ENCODE data around the gene CFAP74.
"Not testable (repeated sequence)": the region's sequence is repeated elsewhere in the genome, so short reads cannot be mapped to it uniquely, and the experiment has no call there.

CFAP74 gene

GRCh38 chr1:1946540-1946939 lies 57.0 kb downstream of the CFAP74 start:
- DNase-seq: no peak

- DNase-seq: no peak
Observed at GRCh38 chr1:1945782-1946393, 57.7 kb downstream of the CFAP74 start.

DNA sequence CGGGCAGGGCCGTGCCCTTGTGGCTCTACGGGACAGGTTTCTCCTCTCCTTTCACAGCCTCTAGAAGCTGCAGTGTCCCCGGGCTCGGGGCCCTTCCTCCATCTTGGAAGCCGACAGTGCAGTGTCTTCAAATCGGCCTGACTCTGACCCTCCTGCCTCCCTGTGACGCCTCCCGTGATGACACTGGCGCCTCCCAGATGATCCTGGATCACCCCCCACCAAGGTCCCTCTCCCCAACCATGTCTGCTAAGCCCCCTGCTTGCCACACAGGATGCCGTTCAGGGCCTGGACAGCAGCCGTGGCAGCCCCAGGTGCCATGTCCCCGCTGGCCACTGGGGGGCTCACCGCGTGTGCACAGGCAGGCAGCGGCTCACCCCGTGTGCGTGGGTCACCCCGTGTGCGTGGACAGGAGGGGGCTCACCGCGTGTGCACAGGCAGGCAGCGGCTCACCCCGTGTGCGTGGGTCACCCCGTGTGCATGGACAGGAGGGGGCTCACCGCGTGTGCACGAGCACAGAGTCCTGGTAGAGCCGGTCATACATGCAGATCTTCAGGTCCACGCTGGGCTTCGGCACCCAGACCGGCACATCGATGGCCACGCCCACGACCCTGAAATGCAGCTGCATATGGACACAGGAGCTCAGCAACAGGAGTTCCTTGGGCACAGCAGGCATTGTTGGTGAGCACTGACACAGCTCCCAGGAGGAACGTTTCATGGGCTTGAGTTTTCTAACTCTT lies 59.6 kb downstream of the CFAP74 start:
- DNase-seq: peak; percentile 71 to 74

- DNase-seq: no peak
Observed at GRCh38 chr1:1942753-1943656, 60.6 kb downstream of the CFAP74 start.

- DNase-seq: no peak
Observed at GRCh38 chr1:1941868-1942752, 61.5 kb downstream of the CFAP74 start.

DNA sequence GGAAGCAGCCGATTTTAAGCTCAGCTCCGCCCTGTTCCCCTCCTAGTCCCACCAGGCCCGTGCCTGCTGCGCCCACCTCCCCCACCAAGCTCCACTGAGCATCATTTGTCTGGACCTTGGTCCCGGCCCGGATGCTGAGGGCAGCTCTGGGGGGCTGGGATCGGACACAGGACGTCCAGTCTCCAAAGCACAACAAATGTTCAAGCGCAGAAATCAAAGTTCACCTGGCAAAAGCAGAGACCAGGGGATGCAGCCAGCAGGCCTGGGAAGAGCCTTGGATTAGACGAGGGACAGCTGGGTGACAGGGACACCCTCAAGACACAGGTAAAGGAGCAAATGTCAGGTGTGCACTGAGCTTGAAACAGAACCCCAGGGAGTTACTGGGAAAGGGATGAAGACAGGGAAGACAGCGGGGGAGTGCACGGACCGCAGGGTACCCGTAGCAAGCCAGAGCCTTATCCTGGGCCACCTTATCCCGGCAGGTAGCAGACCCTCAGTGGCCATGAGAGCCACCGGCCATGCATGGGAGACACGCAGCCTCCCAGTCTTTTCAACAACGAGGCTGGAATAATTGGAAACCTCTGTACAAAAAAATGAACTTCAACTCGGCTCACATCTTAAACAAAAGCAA lies 62.3 kb downstream of the CFAP74 start:
- no peak for DNase-seq

- DNase-seq: no peak
Observed at GRCh38 chr1:1940123-1940425, 63.5 kb downstream of the CFAP74 start.

DNA sequence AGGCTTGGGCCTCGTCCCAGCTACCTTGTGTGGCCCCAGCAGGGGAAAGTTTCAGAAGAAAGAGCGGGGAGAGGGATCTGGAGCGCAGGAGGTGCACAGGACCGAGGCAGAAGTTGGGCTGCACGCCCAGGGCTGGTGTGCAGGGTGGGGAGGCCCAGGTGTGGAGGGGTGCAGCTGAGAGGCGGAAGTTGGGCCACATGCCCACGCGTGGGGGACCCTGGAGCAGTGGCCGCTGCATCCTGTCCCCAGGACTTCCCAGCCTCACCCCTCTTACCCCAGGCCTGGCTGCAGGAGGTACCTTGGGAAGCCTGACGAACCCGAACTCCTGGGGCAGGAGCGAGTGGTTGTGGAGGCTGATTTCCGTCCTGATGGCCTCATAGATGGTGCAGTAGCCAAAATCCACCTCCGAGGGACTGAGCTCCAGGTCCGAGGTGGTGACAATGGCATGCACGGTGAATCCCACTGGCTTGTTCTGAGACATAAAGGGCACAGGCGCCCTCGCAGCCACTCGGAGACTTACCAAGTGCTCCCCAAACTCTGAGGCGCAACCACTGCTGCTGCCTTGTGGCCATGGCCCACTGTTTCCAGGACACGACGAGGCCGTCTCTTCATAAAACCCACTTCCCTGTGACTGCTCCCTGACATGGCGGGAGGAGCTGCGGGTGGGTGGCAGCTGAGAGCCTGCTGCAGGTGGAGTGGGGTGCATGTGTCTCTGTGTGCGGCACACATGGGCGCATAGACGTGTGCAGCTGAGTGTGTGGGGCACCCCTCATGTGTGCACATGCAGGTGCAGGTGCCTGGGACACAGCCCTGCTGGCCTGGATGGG lies 64.1 kb downstream of the CFAP74 start:
- DNase-seq: no peak

DNA sequence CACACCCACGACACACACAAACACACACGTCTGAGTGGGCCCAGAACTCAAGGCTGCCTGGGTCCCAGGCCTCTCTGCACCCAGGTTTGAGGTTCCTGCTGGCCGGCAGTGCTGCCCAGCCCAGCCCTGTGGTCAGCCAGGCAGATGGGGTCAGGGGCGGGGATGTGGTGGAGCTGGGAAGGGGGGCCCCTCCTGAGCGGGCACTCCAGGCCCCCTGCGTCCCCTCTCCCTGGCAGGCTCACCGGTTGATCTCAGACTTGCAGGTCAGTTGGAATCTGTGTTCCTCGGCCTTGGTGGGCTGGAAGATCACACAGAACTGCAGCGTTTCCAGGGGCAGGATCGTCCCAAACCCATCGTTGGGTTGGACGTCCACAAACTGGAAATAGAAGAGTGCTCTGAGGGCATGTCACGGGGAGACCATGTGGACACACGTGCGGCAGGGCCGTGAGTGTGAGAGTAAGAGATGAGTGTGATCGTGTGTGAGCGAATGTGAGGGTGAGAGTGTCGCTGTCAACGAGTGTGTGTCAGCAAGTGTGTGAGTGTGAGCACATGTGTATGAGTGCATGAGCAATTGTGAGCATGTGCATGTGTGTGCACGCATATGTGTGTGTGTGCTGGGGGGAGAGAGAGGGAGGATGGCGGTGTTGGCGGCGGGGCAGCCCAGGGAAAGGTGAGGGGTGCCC lies 64.8 kb downstream of the CFAP74 start:
- DNase-seq: no peak

- no peak for DNase-seq
Observed at GRCh38 chr1:1938276-1938573, 65.4 kb downstream of the CFAP74 start.

- DNase-seq: no peak
Observed at GRCh38 chr1:1937549-1938275, 65.9 kb downstream of the CFAP74 start.

DNA sequence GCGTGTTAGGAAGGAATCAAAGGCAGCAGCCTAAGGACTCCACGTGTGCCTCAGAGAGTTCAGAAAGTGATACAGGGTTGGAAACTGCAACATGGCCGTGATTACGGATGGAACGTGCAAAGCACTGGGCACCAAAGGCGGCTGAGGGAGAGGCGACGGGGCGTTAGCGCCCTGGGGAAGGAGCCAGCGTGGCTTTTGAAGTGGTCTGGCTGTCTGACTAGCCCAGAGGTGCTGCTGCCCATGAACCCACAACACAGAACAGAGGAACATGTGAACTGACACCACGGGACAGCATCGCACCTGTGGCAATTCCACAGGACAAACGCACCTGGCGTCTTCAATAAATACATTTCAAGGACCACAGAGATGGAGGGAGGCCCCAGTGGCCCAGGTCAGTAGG lies 66.5 kb downstream of the CFAP74 start:
- no peak for DNase-seq

DNA sequence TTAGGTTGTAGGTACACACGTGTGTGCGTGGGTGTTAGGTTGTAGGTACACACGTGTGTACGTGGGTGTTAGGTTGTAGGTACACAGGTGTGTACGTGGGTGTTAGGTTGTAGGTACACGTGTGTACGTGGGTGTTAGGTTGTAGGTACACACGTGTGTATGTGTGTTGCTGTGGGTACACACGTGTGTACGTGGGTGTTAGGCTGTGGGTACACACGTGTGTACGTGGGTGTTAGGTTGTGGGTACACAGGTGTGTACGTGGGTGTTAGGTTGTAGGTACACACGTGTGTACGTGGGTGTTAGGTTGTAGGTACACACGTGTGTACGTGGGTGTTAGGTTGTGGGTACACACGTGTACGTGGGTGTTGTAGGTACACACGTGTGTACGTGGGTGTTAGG lies 68.7 kb downstream of the CFAP74 start:
- not testable (repeated sequence) for DNase-seq

DNA sequence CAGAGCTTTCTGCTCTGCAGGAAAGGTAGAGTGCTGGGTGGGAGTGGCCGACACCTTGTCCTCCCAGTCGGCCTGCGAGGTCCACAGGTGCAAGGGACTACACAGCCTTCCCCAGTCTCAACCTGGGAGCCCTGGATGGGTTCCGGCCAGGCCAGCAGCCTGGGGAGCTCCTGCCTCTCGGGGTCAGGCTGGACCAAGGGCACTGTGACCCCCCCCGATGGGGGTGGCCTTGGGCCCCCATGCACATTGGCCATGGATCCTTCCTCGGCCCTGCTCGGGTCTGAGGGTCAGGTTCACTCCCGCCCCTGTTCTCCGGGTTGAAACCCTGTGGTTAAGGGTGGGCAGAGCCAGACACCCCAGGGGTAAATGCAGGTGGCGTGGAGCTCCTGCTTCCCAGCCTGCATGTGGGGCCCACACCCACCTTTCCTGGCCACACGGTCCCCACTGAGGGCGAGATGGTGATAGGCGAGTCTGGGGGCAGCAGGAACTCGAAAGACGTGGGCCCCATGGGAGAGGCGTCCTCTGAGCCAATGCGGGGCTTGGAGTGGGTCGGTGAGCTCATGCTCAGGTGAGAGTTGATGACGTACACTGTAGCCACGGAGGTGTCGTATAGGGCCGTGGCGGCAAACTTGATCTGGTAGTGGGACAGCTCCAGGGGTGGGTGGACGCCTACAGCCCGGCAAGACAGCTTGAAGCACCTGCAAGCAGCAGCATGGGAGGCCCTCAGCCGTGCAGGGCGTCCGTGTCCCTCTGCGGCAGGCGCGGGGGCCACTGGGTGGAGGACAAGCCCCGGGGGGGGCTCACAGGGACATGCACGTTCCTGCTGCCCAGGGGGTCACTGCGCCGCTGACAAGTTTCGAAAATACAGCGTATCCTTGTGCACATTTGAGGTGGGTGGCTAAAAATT lies 73.7 kb downstream of the CFAP74 start:
- no peak for DNase-seq

DNA sequence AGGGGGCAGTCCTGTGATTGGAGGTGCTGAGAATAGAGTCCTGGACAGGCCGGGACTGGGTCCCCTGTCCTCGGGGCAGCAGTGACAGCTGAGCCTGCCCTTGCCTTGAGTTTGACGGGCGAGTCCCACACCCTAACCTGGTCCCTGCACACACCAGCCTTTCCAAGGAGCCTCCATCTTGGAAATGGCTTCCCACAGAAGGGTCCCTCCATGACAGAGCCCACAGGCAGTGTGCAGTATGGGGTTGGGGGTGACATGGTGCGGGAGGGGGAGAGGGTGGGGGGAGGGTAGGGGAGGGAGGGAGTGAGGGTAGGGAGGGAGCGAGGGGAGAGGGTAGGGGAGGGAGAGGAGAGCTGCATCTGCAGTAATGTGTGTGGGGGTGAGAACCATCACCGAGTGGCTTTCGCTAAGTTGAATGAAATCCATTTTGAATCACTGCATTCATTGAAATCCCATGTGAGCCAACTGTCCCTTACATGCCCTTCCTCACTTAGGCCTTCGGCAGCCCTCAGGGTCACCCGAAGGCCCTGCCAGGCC lies 74.4 kb downstream of the CFAP74 start:
- DNase-seq: no peak

GRCh38 chr1:1928231-1929101 lies 75.1 kb downstream of the CFAP74 start:
- DNase-seq: no peak

DNA sequence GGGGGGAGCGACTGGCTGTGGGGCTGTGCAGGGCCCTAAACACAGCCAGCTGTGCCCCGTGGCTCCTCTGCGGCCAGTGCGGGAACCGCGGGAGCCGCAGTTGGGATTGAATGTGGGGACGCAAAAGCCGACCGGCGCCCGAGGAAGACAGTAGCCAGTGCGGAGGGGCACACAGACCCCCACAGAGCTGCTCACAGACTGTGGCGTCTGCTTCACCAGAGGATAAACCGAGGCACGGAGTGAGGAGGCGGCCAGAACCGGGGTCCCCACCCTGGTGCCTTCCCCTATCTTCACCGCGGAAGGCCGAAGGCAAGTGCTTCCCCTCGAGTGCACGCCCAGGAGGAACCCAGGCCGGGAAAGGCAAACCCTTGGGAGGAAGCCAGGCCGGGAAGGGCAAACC lies 75.8 kb downstream of the CFAP74 start:
- no peak for DNase-seq
